Erythroblast (primary cell): ENCODE results near the gene ZC3H12D.

ENCODE experiments used
- GATA1 ChIP-seq: IDR thresholded peaks from 2 replicates; pipeline ENCODE4 v1.6.1; 2011; ENCODE audit warnings: low read depth, mild to moderate bottlenecking, control low read depth, low read length, moderate library complexity
- POLR2A ChIP-seq: IDR thresholded peaks from 2 replicates; pipeline ENCODE4 v1.6.1; 2011; ENCODE audit warnings: mild to moderate bottlenecking, low read length

DNA sequence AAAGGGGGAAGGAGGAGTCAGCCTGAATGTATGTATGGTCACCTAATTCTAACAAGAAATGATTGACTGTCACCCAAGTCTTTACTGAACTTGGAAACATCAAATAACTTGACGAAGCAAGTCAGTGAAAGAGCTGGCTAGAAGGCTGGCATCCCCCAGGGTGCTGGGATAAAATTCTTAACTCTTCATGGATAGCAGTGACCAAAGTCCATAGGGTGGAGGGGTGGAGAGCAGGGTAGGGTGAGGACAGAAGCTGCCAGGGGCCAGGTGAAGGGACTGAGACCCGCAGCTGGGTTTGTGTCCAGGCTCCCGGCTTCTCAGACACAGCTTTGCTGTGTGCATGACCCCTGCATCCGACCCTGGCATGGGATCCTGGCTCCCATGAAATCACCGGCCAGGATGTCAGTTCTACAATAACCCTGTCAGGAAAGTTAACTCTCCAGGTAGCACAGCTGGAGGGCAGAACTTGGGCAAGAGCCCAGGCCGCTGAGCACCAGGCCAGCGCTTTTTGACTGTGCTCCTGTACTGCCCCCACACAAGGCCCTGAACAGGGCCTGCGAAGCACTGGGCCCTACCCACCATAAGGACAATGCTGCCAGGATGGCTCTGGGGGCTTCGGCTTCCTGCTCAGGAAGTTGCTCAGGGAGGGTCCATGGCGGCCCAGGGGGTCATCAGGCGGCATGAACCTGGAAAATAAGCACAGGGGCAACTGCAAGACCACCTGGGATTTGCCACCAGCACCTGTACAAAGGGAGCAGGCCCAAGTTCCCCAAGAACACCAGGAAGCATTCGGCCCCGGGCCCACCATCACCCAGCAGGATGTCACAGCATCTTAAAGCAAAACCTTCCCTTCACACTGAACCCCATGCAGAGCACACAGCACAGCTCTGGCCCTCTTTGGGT lies 32.5 kb downstream of the ZC3H12D start:
- TF ChIP-seq POLR2A (no peak), GATA1 (no peak)
